Effector CD8-positive, alpha-beta T cell (primary cell): ENCODE results near the gene FLNB.
"Not testable (repeated sequence)": the region's sequence is repeated elsewhere in the genome, so short reads cannot be mapped to it uniquely, and the experiment has no call there.

ENCODE experiments used
- DNase-seq: peaks from one replicate; lab custom pipeline; 2025; lab: John Stamatoyannopoulos, UW

Gene FLNB

GRCh38 chr3:58052373-58053273 lies 44.4 kb downstream of the FLNB start:
- no peak for DNase-seq

GRCh38 chr3:58054652-58055051 lies 46.4 kb downstream of the FLNB start:
- no peak for DNase-seq

- no peak for DNase-seq
These were observed 47.1 kb downstream of the FLNB start for GRCh38 chr3:58055314-58055713.

GRCh38 chr3:58055891-58056290 lies 47.7 kb downstream of the FLNB start:
- DNase-seq, result not testable (repeated sequence)

- DNase-seq, result no peak
These were observed 50.4 kb downstream of the FLNB start for GRCh38 chr3:58058361-58059263.

- DNase-seq, result no peak
These were observed 51.4 kb downstream of the FLNB start for GRCh38 chr3:58059349-58060321.

GRCh38 chr3:58062472-58062871 lies 54.2 kb downstream of the FLNB start:
- DNase-seq, result no peak

GRCh38 chr3:58063022-58063815 lies 55.0 kb downstream of the FLNB start:
- no peak for DNase-seq

GRCh38 chr3:58064923-58065638 lies 56.9 kb downstream of the FLNB start:
- no peak for DNase-seq

- no peak for DNase-seq
These were observed 57.5 kb downstream of the FLNB start for GRCh38 chr3:58065700-58066167.

GRCh38 chr3:58066842-58067241 lies 58.6 kb downstream of the FLNB start:
- no peak for DNase-seq

- DNase-seq, result no peak
These were observed 60.0 kb downstream of the FLNB start for GRCh38 chr3:58068122-58068809.

- DNase-seq, result no peak
These were observed 63.3 kb downstream of the FLNB start for GRCh38 chr3:58071480-58071971.

- no peak for DNase-seq
These were observed 64.0 kb downstream of the FLNB start for GRCh38 chr3:58072052-58072762.

GRCh38 chr3:58072763-58073130 lies 64.5 kb downstream of the FLNB start:
- no peak for DNase-seq

GRCh38 chr3:58073301-58074108 lies 65.3 kb downstream of the FLNB start:
- no peak for DNase-seq

- no peak for DNase-seq
These were observed 66.0 kb downstream of the FLNB start for GRCh38 chr3:58074116-58074715.
